HG03439 (cell line): ENCODE results near the gene DNAJB1.
A peak's percentile ranks its signal among the peaks of the same experiment; 100 is the strongest.
"Not testable (repeated sequence)": the region's sequence is repeated elsewhere in the genome, so short reads cannot be mapped to it uniquely, and the experiment has no call there.

ENCODE experiments used
- ATAC-seq: cut with Tn5 transposase; IDR thresholded peaks from one replicate; pipeline ENCODE4 v1.9.1; 2021; ENCODE audit warnings: mild to moderate bottlenecking, moderate library complexity; ENCODE audit not compliant: unreplicated experiment

DNAJB1 gene

DNA sequence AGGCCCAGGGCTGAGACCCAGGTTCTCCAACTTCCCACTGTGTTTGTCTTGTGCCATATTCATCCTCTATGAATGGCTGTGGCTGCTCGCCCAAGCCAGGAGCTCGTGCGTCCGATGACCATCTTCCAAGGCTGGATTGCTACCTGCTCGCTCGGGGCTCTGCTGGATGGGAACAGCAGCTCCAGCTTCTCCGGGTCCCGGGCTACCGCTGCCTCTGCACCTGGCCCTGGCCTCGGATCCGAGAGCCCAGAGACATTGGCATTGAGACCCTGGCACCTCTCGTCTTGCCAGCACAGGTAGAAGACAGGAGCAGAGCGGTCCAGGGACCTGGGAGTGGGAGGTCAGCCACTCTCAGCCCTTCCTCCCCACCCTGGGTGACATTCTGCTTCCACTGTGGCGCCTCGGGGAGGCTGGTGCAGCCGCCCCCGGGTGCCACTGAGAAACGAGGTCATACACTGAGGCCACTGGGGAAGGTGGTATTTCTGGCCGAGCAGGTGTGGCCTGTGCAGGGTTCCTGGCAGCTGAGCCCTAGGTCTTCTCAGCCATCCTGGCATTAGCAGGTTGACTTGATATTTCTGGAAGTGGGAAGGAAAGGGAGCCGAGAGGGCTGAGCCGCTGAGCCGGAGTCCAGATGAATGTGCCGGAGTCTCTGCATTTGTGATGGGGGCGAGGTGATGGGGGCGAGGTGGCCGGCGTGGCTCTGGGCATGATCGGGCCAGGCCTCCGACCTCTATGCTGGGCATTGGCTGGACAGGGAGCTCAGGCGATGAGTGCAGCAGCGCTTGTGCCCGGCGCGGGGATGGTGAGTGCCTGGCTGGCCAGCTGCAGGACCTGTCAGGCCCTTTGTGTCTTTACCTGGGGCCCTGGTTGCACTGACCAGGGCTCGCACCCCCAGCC, 35.1 kb upstream of the DNAJB1 start:
- ATAC-seq, result no peak

DNA sequence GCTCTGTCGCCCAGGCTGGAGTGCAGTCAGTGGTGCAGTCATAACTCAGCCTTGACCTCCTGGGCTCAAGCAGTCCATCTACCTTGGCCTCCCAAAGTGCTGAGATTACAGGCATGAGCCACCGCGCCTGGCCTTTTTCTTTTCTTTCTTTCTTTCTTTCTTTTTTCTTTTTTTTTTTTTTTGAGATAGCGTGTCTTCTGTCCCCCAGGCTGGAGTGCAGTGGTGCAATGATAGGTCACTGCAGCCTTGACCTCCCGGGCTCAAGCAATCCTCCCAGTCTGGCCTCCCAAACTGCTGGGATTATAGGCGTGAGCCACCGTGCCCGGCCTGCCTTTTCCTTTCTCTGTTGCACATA, 33.8 kb upstream of the DNAJB1 start:
- ATAC-seq, result not testable (repeated sequence)

DNA sequence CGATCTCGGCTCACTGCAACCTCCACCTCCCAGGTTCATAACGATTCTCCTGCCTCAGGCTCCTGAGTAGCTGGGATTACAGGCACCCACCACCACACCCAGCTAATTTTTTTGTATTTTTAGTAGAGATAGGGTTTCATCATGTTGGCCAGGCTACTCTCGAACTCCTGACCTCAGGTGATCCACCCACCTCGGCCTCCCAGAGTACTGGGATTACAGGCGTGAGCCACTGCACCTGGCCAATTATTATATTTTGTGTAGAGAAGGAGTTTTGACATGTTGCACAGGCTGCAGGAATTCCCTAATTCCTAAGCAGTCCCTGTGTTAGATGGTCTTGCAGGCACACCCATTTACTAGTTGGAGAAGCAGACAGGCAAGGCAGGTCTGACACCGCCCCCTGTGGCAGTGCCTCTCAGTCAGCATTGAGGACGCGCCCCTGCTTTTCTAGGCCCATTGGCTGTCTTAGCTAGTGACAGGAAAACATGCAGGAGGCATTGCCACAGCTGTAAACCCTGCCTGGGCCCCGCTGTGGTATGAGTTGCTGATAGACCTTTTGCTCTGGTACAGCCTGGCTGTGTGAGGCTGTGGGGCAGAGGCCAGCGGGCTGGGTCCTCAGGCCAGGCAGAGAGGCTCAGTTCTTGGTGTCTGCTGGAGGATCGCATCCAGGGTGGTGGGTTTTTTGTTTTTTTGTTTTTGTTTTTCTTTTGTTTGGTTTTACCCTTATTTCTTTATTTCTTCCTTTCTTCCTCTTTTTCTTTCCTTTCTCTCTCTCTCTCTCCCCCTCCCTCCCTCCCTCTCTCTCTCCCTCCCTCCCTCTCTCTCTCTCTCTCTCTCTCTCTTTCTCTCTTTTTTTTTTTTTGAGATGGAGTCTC, 33.2 kb upstream of the DNAJB1 start:
- ATAC-seq, result not testable (repeated sequence)

DNA sequence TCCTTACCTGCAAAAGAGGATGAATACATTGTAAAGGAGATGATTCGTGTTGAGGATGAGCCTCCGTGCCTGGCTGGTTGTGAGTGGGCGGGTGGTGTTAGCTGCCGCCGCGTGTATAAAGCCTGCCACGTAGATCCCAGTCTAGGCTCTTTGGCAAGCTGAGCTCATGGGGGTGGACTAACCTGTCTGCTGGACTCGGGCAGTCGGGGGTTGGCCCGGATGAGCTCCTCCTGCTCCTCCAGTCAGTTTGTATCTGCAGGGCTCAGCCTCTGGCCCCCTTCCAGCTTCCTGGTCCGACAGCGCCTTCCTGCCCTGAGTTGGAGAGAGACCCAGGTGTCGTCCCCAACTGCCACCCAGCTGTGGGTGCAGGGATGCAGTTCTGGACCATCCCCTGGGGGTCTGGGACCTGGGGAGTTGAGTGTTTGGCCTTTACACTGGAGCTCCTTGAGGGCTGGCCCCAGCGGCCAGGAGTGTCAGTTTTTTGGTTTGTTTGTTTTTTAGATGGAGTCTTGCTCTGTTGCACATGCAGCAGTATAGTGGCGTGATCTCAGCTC, 32.1 kb upstream of the DNAJB1 start:
- no peak for ATAC-seq

DNA sequence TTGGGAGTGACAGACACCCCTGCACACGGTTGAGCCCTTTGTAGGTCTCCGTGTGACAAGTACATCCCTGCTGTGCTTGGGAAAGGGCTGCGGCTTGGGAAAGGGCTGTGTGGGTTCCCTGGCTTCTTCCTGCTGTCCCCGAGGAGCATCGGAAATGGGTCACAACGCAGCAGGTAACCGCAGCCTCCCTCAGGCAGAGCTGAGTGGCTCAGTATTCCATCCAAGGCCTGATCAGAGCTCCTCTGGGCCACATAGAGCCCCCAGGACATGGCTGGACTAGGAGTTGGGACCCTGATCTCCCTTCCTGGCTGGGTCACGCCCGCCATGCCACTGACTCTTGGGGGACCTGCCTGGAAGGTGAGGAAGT, 27.5 kb upstream of the DNAJB1 start:
- ATAC-seq, result no peak

DNA sequence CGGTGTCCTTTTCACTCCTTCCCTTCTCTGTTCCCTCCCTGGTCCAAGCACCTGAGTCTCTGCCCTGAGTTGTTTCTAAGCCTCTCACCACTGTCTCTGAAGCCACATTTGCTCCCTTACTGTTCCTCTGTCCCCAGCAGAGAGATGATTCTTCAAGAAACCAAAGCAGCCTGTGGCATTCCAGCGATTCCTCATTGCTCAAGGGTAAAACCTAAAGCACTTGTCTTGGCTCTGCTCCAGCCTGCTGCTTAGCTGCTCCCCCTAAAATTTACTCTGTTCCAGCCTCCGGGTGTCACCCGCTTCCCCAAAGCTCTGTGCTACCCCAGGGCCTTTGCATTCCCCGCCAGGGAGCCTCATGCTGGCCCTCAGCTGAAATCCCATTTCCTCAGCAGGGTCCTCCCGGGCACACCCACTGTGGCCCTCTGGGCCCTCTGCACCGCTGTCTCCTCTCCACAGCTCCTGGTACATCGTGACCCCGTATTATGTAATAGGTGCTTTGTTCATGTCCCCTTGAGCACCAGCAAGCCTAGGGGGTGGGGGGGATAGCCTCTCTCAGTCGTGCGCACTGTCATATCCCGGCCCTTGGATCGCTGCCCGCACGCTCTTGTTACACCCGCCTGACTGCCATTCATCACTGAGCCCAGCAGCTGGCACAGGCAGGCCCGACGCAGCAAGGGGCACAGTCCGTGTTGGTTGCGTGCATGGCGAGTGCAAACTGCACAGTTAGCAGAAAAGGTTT, 26.9 kb upstream of the DNAJB1 start:
- ATAC-seq, result no peak

DNA sequence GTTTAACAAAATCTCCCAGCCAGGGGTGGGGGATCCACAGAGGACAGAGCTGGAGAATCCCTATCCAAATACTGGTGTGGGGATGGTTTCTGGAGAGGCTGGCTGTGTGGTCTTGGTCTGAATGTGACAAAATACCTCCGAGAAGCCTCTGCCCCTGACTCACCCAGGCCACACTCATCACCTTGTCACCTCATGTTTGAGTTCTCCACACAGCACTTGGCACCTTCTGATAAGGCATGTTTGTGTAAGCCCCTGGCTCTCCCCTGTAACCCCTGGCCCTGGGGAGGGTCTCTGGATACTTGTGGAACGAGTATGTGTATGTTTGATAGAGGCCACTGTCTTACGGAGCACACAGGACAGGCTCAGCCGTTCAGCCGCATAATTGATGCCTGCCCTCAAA, 25.9 kb upstream of the DNAJB1 start:
- ATAC-seq, result no peak

DNA sequence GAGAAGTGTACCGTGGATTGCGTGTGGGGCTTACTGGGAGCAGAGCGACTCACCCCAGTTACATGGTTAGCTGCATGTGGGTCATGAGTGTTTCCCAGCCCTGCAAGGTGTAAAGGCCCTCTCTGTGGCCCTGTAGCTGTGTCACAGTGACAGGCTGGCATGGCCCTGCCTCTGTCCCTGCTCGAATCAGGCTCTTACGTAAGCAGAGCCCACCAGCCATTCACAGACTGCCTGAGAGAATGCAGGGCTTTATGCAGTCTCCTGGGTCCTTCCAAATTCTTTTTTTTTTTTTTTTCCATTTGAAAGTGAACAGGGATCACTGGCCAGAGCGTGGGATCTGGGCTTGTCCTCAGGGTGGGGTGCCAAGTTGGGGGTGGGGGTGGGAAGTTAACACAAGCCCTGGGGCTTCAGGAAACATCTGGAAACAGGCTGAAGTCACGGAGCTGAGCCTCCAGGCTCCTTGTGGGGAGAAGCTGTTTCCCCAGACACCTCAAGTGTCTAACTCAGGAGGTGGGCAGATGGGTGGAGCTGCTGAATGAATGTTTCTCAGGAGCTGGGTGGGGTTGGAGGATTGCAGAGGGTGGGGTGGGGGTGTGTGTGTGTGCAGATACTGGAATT, 24.6 kb upstream of the DNAJB1 start:
- no peak for ATAC-seq

DNA sequence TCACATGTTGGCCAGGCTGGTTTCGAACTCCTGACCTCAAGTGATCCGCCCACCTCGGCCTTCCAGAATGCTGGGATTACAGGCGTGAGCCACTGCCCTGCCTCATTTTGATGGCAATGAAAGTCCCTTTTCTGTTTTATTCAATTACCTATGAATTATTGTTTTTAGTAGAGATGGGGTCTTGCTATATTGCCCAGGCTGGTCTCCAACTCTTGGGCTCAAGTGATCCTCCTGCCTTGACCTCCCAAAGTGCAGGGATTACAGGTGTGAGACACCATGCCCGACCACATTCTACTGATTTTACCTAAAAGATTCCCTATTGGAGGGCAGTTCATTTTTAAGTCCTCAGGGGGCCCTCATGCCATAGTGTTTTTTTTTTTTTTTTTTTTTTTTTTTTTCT, 23.8 kb upstream of the DNAJB1 start:
- not testable (repeated sequence) for ATAC-seq

DNA sequence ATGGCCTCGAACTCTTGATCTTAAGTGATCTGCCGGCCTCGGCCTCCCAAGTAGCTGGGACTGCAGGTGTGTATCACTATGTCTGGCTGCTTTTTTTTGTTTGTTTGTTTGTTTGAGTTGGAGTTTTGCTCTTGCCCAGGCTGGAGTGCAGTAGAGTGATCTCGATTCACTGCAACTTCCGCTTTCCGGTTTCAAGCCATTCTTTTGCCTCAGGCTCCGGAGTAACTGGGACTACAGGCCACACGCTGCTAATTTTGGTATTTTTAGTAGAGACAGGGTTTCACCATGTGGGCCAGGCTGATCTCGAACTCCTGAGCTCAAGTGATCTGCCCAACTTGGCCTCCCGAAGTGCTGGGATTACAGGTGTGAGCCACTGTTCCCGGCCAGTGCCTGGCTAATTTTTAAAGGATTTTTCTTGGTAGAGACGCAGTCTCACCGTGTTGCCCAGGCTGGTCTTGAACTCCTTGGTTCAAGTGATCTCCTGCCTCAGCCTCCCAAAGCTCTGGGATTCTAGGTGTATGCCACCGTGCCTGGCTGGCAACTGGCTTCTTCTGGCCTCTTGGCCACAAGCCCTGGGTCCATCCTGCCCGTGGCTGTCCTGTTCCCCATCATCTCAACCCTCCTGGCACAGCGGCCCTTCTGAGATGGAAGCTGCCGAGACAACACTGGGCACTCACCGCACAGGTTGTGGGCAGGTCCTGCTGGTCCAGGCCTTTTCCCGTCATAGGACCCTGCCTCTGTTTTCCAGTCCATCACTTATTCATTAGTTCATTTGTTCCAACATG, 22.7 kb upstream of the DNAJB1 start:
- no peak for ATAC-seq

DNA sequence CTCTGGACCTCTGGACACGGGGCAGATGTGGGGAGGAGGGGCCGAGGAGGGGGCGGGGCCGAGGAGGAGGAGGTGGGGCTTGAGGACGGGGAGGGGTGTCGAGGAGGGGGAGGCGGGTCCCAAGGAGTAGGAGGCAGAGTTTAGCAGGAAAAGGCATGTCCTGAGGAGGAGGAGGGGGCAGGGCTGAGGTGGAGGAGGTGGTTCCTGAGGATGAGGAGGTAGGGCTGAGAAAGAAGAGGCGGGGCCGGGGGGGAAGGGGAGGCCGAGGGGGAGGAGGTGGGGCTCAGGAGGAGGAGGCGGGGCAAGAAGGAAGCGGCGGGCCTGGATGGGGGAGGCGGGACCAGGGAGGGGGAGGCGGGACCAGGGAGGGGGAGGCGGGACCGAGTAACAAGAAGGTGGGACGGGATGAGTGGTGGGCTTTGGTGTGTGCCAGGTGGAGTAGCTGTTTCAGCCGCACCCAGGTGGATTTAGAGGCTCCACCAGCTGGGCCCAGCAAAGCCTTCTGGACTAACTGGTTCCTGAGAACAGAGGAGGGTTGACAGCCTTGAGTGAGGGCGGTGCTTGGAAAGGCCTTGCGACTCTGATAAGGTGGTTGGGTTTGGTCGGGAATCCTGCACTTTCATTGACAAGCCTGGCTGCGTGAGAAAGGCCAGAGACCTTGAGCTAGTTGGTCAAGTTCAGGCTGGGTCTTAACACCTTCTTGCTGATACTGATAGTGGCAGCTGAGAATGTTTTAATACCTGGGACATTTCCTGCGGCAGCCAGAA, 18.9 kb upstream of the DNAJB1 start:
- no peak for ATAC-seq

DNA sequence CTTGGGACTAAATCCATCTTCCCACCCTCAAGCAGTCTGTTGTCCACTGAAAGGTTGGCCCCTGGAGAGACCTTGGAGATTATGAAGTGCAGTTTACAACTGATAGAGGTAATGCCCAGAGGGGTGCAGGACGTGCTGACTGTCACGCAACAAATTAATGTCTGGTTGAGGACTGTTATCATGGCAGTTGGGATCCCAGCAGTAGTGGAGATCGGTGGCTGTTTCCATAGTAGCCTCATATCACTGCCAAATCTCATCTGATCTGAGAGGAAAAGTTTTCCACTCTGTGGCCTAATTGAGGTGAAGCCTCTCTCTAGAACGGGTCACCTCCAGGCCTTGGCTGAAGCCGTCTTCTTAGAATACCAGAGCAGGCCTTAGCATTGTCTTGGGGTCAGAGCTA, 15.3 kb upstream of the DNAJB1 start:
- ATAC-seq, result no peak

DNA sequence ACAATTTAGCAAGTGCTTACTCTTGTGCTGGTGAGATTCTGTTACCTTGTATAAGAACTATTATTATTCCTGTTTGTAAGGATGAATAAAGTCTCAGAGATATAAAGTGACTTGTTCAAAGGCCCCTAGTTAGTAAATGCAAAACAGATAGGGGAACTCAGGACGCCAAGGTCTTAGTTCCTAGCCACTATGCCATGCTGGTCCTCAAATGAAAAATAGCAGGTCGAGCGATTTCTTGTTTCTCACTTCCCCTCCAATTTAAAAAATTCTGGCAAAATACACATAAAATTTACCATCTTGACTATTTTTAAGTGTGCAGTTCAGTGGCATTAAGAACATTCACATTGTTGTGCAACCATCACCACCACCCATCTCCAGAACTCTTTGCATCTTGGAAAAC, 12.3 kb upstream of the DNAJB1 start:
- ATAC-seq, result no peak

DNA sequence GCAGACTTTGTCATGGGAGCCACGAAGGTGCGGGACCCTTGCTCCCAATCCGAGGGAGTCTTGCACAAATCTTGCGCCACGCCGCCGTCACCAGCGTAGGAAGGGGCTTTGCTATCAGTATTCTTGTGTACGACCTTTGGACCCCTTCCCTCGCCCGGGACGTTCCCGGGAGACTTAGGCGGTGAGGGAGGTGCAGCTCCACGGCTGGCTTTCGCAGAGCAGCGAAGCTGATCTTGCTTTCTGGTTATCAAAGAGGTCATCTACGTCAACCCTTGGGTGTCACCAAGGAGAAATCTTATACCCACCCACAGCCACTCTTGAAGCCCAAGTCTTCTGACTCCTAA, 11.8 kb upstream of the DNAJB1 start:
- ATAC-seq, result peak; percentile 0

DNA sequence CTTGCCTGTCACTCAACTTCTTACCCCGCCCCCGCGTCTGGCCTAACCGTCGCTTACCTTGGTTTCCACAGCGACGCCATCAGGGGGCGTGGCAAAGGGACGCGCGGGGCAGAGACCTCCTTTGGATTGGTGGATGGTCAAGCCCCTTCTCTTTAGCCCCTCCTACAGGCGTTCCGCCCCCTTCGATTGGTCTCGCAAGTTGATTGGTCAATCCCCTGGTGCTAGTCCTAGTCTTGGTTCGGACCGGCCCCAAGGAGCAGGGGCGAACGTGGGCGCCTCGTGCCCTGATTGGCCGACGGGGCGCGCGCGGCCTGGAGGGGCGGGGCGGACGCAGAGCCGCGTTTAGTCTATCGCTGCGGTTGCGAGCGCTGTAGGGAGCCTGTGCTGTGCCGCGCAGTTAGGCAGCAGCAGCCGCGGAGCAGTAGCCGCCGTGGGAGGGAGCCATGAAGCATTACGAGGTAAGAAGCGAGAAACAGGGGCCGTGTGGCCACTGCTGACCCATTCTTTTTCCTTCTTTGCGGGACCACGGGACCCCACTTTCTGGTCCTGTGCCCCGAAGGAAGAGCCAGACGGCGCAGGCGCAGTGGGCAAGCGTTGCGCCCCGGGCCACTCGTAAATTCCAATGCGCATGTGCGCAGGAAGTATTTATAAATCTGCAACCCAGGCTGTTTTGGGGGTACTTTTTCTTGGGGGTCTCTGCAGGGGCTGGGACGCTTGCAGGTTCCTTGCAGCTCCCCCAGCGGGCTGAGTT, 11.2 kb upstream of the DNAJB1 start, which contains the start of gene TECR:
TECR (plus strand) TSS at position 341 of the 751 bp plus-strand sequence; CDS start at position 444, 103 bp downstream.
- peak; percentile 94 for ATAC-seq

DNA sequence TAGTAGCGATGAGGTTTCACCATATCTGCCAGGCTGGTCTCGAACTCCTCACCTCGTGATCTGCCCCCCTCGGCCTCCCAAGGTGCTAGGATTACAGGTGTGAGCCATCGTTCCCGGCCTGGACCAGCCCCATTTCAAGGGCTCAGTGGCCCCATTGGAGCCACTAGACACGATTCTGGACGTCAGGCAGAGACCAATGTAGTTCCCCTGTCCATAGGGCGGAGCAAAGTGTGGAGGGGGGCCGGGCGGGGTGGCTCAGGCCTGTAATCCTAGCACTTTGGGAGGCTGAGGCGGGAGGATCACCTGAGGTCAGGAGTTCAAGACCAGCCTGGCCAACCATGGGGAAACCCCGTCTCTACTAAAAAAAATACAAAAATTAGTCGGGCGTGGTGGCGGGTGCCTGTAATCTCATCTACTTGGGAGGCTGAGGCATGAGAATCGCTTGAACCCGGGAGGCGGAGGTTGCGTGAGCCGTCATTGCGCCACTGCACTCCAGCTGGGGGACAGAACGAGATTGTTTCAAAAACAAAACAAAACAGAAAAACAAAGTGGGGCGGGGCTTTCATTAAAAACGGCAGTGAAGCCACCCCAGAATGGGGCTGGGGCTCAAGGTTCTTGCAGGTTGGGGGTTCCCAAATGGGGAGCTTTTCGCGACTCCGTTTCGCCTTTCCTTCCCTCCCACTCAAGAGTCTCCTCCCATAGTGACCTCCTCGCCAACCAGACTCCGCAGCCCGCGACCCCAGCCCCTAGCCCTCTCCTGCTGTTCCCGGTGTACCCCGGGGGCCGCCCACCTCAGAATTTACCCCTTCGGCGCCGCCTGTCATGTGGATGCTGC, 10.4 kb upstream of the DNAJB1 start:
- no peak for ATAC-seq

DNA sequence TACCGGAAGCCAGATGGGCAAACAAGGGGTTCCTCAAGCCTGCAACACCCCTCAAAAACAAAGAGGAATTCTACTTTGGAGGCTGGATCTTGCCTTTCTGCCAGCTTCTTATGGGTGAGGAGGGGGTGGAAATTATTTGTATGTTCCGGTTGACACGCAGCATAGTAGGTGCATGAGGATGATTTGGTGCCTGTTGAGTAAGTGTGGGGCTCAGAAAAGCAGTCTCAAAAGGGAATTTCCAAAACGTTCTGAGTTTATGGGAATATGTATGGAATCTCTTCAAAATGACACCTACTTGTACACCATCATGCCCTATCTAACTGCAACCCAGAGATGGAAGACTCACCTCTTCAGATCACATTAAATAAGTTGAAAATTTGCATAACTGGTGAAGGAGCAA, 8.2 kb upstream of the DNAJB1 start:
- no peak for ATAC-seq

DNA sequence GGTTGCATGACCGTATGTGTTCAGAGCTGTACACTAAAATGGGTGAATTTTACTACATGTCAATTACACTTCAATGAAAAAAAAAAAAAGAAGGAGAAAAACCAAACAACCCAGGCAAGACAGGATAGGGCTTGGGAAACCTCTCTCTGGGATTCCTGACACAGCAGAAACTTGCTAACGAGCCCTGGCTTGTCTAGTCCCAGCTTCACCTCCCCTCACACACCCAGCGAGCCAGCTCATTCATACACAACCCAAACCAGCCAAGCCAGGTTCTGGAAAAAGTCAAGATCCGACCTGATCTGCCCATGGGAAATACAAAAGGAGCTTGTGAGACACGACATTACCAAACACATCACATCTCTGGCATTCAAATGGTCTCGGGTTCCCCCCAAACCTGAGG, 7.5 kb upstream of the DNAJB1 start:
- no peak for ATAC-seq
